ENCODE results near the gene TBC1D10B. TPM values are rescaled to one million over a fixed set of nuclear protein-coding genes. Genes with fewer than 3 reads are reported as not detected.
"Not testable (repeated sequence)": the region's sequence is repeated elsewhere in the genome, so short reads cannot be mapped to it uniquely, and the experiment has no call there.

TBC1D10B gene
- total RNA-seq, 1 experiment from 2014 or later, result 13.2 TPM

GRCh38 chr16:30356401-30357084 lies 13.8 kb downstream of the TBC1D10B start:
- no peak for DNase-seq (ENCODE audit: extremely low read depth, low read depth)

- DNase-seq (ENCODE audit: extremely low read depth, low read depth), result no peak
Observed at GRCh38 chr16:30355954-30356308, 14.4 kb downstream of the TBC1D10B start.

- DNase-seq (ENCODE audit: extremely low read depth, low read depth), result peak; percentile 100
Observed at GRCh38 chr16:30355144-30355953, 14.9 kb downstream of the TBC1D10B start, which contains the start of gene CD2BP2. Gene CD2BP2 (minus strand): TSS chr16:30355308. CDS start chr16:30354681, 627 bp downstream.

GRCh38 chr16:30354423-30355143 lies 15.7 kb downstream of the TBC1D10B start:
- no peak for DNase-seq (ENCODE audit: extremely low read depth, low read depth)

GRCh38 chr16:30353438-30354129 lies 16.7 kb downstream of the TBC1D10B start:
- DNase-seq (ENCODE audit: extremely low read depth, low read depth), result no peak

DNA sequence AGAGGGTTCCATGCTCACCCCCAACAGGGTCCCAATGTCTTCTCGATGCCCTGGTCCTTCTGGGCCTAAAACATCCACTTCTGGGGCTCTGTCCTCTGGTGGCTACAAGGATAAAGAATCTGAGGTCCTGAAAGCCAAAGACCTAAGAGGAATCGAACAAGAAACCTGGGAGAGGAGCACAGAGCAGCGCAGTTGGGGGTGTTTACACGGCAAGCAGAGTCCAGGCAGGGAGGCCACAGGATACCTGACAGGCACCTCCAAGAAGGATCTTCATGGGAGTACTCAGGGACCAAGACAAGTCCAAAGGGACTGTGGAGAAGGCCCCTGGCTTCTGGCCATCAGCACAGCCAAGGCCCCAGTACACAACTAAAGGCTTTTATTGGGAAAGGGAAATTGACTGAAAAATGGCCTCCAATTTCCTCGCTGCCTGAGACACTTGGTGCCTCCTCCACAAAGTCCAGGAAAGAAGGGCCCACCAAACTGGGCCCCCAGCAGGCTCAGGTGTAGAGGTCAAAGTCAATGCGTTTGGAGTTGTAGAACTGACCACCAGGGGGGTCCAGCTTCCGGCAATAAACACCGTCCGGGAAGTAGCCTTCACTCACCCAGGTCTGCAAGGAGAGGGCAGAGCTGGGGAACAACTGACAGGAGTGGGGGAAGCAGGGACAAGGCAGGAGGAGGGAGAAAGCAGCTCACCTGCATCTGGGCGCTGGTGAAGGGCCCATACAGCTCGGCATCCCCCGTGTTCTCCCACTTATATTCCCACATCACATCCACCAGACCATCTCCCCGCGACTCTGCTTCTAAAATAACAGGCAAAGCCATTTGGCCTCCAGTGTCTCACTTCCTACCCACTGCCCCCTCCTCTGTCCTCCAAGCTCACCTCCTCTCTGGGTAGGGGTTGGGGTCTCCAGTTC lies 17.5 kb downstream of the TBC1D10B start:
- no peak for DNase-seq (ENCODE audit: extremely low read depth, low read depth)

DNA sequence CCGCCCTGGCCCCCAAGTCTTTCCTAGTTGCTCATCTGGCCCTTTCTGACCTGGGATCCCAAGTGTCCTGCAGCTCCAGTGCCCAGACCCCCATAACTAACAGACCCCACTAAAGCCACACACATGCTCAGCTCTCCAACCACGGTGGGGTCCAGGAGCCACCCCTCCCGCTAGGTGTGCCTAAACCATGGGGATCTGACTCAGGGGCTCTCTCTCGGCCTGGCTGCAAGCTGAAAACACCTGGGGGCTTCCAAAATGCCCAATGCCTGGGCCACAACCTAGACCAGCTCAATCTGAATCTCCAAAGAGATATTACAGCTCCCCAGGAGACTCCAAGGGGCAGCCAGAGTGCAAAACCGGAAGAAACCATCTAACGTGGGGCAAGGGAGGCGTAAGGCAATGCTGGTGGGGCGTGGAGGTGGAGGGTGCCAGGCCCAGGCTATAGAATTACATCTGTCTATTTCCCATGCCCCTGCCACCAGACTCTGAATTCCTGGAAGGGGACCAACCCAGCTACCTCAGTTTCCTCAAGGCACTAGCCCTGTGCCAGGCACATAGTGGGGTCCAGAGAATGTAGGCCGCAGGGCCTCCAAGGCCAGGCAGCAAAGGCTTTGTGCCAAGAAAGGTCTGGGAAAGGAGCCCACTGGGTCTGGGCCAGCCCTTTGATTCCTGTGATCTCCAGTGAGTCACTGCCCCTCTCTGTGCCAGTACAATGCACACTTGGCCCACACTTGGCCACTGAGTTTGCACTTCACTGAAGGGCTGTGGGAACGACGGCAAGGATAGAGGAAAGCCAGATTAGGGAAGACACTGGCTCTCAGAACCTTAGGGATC lies 18.5 kb downstream of the TBC1D10B start:
- no peak for DNase-seq (ENCODE audit: extremely low read depth, low read depth)

- DNase-seq (ENCODE audit: extremely low read depth, low read depth), result no peak
Observed at GRCh38 chr16:30351001-30351441, 19.3 kb downstream of the TBC1D10B start.

GRCh38 chr16:30350134-30350871 lies 20.0 kb downstream of the TBC1D10B start:
- no peak for DNase-seq (ENCODE audit: extremely low read depth, low read depth)

- no peak for DNase-seq (ENCODE audit: extremely low read depth, low read depth)
Observed at GRCh38 chr16:30349675-30350074, 20.6 kb downstream of the TBC1D10B start.

- DNase-seq (ENCODE audit: extremely low read depth, low read depth), result no peak
Observed at GRCh38 chr16:30348929-30349328, 21.4 kb downstream of the TBC1D10B start.

GRCh38 chr16:30348113-30348512 lies 22.2 kb downstream of the TBC1D10B start:
- no peak for DNase-seq (ENCODE audit: extremely low read depth, low read depth)

GRCh38 chr16:30346286-30346685 lies 24.0 kb downstream of the TBC1D10B start:
- no peak for DNase-seq (ENCODE audit: extremely low read depth, low read depth)

DNA sequence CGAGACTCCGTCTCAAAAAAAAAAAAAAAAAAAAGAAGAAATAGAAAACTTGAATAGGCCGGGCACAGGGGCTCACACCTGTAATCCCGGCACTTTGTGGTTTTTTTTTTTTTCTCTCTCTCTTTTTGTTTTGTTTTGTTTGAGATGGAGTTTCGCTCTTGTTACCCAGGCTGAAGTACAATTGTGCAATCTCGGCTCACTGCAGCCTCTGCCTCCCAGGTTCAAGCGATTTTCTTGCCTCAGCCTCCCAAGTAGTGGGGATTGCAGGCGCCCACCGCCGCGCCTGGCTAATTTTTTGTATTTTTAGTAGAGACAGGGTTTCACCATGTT lies 26.8 kb downstream of the TBC1D10B start:
- not testable (repeated sequence) for DNase-seq (ENCODE audit: extremely low read depth, low read depth)

GRCh38 chr16:30342751-30343490 lies 27.4 kb downstream of the TBC1D10B start:
- DNase-seq (ENCODE audit: extremely low read depth, low read depth), result no peak

DNA sequence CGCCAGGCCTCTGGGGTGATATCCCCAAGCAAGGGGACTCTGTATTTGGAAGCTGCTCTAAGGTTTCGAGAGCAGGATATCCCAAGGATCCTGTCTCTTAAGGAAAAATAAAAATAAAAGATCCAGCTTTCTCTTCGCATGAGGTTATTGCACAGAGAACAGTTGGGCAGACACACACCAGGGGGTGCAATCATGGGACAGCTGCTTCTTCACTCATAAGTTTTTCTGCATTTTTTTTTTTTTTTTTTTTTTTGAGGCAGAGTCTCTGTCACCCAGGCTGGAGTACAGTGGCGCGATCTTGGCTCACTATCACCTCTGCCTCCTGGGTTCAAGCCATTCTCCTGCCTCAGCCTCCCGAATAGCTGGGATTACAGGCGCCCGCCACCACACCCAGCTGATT lies 28.3 kb downstream of the TBC1D10B start:
- DNase-seq (ENCODE audit: extremely low read depth, low read depth), result not testable (repeated sequence)

GRCh38 chr16:30340621-30341020 lies 29.7 kb downstream of the TBC1D10B start:
- DNase-seq (ENCODE audit: extremely low read depth, low read depth), result no peak

Measured in NCI-H460 (cell line).